Stimulated activated CD4-positive, alpha-beta T cell treated with anti-CD3 and anti-CD28 coated beads, Interleukin-2, amount 100 ng/mL, for 4 hours (primary cell): ENCODE measurements around the gene ESPNL.

Experiments used
- DNase-seq: peaks from one replicate; pipeline ENCODE4 v3.0.0-alpha.2; 2020; ENCODE audit warnings: low read depth

The ESPNL gene

DNA sequence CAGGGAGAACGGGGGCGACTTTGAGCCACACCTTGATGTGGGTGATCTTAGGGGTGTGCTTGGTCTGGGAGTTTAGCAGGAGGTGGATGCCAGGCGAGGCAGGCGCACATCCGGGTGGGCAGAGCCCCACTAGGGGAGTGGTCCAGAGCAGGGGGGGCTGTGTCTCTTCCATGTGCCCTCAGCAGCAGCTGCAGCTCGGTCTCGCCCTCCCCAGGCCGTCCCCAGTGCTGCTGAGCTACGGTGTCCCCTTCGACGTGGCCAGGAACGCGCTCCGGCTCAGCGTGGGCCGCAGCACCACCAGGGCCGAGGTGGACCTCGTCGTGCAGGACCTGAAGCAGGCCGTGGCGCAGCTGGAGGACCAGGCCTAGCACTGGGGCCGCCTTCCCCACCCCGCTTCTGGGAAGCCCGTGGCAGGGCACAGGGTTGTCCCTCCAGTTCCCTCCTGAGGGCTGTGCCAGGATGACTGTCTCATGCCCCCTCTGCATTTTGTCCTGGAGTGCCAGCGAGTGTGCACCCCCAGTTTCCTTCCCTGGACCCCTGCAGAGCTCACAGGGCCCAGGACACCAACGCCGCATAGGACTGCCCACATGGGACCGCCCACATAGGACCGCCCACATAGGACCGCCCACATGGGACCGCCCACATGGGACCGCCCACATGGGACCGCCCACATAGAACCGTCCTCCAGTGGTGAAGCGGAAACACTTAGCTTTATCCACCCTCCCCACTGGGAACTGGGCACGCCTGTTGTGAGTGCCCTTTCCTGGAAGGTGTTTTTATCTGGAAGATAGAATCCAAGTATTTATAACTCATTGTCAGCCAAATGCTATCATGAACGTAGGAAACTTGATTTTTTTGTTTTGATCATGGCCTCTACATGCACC lies 1.9 kb upstream of the ESPNL start:
- no peak for DNase-seq

DNA sequence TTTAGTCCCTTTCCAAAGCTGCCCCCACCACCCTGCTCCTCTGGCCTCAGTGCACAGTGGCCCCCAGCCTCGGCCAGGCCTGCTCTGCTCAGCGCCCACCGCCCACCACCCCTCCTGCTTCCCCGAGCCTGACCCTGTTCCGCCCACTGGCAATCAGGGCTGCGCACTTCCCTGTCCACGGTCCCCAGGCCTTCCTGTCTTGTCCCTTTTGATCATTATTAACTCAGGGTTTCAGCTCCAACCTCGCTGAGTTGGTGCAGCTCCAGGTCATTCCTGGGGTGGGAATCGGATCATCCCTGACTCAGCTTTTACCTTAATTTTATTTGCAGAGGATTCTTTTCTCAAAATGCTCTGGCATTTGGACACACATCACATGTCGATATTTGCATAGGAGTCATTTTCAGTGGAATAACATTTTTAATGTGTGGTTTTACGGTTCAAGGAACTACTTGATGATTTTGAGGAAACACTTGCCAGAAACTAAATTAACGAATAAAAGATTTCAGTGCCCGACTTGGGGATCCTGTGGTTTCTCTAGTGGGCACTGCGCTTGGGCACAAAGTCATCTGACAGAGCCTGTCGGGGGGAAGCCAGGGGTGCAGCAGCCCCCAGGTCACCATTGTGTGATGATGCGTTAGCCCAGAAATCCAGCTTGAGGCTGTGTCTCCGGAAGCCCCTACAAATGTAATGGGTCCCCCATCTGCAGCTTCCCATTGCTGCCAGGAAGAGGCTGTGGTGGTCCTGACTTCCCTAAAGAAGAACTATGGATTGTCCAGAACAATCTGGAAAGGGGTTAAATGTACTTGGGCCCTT lies 1.0 kb upstream of the ESPNL start:
- DNase-seq = no peak

DNA sequence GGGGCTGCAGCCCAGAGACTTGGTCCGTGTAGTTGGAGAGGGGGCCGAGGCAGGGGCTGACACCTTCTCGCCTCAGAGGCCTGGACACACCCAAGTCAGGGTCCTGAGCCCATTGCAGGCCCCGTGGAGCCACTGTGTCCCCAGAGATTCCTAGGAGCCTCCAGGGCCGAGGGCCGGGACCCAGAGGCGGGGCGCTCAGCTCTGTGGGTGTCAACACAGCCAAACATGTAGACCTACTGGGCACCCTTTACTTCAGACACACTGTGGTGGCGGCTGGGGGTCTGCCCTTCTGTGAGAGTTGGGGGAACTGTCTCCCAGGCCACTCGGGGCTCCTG lies 459 bp upstream of the ESPNL start:
- DNase-seq = no peak

DNA sequence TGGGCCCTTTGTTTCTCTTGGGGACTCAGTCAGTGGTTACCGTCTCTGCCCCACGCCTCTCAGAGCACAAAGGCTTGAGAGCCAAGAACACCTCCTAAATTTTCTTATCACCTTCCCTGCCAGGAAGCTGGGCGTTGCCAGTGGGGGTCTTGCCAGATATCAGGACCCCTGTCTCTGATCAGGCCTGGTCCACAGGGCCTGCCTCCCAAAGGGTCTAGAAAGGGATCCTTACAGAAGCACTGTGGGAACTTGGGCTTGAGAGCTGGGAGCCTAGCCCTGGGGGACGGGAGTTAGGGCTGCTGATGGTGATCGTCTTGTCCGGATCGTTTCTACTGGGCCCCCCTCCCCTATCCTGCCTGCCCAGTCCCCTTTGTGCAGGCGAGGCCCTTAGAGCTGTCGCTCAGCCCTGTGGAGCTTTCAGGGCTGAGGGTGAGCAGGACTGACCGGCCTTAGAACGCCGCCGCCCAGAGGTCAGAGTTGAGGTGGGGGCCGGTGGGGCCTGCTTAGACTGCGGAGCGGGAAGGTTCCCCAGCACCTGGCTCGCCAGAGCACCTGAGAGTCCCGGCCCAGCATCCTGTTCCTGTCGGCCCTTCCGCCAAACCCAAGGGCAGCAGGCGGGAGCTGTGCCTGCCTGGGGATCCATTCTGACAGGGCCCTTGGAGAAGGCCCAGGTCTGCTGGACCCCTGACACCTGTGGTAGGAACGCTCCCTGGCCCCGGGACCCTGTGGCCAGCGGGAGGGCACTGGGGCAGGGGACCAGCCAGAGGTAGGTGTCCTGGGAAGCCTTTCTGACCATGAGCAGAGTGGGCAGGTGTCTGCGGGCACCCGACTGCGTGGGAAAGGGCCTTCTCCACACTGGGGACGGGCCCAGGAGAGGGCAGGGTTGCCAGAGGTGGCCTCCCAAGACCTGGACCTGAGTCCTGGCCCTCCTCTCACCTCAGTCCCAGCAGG lies 956 bp downstream of the ESPNL start:
- DNase-seq = no peak

DNA sequence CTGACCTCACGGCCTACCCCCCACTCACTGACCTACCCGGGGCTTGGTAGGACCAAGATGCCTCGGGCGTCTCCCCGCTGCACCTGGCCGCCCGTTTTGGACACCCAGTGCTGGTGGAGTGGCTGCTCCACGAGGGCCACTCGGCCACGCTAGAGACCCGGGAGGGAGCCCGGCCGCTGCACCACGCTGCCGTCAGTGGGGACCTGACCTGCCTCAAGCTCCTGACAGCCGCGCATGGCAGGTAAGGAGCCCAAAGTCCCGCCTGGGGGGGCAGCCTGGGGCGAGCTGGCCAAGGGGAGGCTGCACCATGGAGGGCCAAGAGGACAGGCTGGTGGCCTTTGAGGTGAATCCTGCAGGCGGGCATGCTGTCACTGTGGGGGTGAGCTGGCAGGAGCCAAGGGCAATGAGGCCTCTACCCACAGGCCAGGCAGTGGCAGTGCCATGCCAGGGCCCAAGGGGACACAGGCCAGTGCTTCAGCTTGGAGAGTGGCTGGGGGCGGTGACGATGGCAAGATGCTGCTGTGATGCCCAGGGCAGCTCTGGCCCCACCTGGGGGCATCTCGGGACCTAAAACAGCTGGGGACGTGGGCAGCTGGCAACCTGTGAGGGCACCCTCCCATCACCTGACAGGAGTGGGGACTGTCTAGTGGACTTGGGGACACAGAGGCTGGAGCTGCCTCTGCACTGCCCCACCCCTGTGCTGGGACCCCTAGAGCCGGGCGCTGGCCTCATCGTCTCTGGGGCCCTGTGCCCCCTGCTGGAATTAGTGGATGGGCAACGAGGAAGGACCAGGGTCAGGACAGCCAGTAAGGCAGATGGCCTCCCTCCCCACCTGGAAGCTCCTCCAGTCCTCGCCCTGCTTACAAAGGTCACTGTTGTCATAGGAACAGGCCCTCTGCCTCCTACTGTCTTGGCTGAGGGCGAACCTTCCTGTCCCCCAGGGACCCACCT lies 2.0 kb downstream of the ESPNL start:
- no peak for DNase-seq

DNA sequence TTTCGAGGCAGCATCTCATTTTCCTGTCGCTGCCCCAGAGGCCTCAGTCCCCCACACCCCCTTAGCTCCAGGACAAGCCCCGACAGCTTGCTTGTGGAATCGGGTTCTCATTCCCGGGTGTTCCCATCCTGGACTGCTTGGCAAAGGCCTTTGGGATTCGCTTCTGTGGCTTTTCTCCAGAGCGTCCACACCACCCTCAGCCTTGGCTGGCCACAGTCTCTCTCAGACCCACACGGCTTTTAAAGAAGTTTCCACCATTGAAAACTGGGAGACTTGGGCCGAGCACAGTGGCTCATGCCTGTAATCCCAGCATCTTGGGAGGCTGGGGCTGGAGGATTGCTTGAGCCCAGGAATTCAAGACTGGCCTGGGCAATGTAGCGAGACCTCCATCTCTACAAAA lies 2.7 kb downstream of the ESPNL start:
- no peak for DNase-seq

DNA sequence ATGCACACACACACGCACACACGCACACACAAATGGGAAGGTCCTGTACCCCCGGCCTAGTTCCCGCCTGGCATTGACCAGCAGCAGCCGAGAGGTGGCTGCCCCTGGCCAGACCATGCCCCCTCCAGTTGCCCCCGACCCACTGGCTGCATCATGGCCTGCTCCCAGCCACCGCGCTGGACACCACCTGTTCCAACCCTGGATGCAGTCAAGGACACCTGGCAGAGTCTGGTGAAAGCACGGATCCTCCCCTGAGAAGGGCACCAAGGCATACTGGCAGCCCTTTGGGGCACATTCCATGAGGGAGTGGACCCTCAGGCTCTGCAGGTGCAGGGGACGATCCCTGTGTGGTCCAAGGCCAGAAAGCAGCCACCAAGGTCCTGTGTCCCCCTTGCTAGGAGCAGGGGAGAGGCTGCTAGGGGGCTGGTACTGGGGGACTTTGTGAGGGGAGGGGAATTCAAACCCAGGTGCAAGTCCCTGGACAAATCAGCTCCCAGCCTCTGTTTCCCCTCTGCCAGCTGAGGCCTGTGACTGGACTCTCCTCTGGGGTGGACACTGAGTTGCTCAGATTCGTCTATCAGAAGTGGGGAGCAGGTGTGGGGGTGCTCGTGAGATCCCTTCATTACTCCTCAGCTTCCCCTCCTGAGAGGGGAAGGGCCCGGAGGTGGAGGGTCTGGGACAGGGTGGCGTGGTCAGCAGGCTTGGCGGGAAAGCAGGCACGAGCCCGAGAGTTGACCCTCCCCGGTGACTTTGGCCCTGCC lies 3.5 kb downstream of the ESPNL start:
- DNase-seq = no peak

DNA sequence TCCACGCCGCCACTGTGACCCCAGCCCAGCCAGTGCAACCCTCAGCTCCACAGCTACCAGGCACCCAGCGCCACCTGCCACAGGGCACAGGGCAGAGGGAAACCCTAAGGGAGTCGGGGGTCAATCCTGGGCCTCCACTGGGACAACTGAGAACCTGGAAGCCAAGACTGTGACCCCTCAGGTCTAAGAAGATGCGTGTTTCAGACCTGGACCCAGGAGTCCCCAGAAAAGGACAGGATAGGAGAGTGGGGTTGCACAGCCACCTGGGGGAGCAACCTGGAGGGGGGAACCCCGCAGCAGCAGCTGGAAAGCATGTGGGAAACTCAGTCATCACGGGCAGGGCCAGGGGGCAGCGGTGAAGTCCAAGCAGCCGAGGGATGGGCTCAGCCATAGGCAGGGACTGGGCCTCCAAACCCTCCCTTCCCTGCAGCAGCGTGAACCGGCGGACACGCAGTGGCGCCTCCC lies 4.1 kb downstream of the ESPNL start:
- DNase-seq = no peak

DNA sequence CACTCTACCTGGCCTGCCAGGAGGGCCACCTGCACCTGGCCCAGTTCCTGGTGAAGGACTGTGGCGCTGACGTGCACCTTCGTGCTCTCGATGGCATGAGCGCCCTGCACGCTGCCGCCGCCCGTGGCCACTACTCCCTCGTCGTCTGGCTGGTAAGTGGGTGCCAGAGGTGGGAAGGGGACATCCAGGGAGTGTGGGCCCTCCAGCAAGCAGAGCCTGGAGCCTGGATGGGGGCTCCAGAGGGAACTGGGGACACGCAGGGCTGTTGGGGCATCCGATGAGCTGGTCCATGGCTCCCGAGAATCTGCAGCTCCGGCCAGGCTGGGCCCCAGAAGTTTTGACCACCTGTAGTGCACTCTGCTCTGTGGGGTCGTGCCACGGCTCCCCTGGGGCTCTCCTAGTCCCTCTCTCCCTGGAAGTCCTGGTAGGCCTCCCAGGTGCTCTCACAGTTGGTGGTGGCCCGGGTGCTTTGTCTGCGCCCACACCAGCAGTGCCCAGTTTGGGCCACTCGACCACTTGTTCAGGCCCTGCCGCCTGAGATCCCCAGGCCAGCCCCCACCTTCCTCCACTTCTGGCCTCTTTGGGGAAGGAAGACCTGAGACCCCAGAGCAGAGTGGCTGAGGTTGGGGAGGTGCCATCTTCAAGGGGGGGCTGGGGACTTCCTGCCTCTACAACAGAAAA lies 4.7 kb downstream of the ESPNL start:
- DNase-seq = no peak

DNA sequence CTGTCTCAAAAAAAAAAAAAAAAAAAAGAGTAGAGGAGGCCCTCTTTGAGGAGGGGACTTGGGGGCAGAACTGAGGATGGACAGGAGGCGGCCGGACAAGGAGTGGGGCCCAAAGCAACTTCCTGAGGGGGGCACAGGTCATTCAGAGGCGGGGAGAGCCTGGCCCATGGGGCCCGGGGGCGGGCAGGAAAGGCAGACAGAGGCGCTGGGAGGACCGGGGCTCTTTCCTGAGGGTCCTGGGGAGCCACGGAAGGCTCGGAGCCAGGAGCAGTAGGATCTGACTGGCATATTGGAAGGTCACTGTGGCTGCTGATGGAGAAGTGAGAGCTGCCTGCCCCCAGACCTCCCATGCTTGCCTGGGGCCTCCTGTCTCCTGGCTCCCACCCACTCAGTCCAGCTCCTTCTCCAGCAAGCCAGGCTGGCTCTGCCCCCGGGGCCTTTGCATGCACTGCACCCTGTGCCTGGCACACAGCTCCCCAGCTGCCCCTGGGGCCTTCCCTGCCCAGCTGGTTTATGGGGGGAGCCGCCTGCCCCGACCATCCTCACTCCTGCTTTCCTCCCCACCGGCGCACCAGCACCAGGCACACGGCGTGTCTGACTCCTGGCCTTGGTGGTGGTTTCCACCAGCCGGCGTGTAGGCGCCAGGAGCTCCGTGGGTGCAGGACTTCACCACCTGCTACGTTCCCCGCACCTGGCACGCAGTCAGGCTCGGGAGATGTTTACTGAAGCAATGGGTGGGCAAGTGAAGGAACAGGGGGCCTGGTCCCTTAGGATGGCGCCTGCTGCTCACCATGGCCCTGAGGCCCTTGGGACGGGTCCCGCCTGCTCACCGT lies 5.6 kb downstream of the ESPNL start:
- no peak for DNase-seq

DNA sequence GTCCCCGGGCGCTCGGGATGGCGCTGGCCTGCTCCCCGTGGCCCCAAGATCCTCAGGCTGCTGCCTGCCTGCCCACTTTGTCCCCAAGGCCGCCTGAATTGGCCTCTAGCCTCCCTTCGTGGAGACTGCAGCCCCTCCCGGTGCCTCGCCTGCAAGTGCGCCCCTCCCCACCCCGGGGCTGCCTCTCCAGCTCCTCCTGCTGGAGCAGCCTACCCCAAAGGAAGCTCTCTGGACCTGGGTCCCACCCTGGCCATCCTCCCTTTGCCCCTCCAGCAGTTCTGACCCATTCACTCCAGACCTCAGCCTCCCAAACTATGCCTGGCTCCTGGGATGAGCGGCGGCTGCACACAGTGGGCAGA lies 6.2 kb downstream of the ESPNL start:
- DNase-seq = no peak

DNA sequence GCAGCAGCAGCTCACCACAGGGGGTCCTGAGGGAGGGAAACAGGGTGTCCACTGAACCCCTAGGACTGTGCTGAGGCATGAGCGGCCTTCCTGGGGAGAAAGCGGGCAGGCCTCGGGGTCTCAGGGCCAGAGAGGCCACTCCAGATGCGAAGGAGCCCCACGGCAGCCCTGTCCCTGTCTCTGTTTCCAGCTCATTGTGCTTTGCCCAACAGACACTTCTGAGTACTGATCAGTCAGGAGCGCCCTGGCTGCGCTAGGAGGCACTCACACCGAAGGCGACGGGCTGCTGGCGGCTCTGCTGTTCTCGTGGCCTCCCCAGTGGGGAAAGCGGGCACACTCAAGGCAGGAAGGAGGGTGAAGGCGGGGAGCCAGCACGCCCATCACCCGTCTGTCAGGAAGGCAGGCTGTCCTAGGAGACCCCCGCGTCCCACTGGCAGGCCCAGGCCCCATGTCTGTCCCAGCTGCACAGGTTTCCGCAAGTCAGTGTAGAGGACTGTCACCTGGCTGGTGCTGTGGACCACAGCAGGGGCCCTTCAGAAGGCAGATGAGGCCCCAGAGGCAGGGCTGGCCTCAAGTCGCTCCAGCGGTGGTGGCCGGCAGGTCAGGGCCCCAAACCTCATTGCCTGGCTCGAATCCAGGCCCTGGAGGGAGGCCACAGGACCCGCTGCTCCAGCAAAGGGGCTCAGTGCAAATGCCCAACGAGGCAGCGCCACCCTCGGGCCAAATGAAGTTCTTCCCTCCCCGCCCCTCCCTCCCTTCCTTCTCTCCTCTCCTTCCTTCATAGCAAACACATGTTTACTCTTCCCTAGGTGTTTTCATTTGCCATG lies 6.8 kb downstream of the ESPNL start:
- no peak for DNase-seq

DNA sequence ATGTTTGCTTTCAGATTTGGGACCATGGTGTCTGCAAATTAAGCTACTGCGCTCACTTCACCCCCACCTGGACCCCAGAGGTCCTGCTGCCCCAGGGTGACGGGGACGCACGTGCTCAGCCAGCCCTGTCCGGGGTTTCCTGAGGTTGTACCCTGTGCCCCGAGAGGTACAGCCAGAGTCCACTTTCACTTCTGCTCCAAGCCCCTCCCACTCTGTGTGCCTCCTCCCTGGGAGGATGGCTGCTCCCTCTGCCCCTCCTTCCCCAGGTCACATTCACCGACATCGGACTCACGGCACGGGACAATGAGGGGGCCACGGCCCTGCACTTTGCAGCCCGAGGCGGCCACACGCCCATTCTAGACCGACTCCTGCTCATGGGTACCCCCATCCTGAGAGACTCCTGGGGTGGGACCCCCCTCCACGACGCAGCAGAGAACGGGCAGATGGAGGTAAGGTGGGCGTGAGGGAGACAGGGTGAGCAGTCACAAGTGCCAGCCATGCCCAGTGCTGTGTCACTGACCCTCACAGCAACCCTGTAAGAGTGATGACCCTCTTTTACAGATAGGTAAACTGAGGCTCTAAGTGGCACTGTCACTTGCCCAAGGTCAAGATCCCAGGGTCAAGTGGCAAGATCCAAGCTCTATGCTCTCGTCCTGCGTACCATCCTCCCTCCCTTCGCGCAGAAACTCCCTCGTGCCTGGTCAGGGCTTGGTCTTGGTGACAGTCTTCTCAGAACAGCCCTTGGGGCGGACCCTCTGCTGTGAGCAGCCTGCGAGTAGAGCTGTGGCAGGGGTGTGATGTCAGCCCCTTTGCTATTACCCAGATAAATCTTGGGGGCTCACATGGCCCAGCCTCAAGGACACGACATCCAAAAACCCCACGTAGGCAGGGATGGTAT lies 7.6 kb downstream of the ESPNL start:
- no peak for DNase-seq

DNA sequence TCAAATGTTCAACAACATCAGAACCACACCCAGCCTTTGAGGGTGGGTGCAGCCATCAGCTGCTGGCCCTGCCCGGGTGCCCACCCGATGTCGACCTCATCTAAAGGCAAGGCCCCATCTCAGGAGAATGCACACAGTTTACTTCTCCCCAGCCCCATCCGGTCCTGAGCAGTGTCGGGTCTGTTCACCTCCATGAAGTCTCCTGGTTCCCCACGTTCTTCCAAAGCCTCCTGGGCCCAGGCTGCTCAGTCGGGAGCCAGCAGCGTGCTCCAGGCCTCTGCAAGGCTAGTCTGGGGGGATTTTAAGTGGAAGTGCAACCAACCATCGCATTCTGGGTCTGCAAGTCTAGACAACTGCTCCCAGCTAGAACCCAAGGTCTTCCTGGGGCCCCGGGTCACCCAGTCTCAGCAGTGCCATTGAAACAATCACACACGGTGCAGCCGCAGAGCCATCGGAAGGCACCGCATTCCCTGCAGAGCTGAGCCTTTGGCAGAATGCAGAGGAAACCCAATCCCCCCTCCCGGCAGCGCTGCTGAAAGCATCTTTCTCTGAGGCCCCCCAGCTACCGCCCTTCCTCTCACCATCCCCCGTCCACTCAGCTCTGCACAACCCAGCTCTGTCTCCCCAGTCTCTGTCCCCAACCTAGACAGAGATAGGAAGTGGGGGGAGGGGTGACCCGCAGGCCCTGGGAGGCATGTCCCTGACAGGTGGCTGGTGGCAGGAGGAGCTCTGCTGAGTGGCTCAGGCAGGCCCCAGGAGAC lies 8.5 kb downstream of the ESPNL start:
- DNase-seq = no peak

DNA sequence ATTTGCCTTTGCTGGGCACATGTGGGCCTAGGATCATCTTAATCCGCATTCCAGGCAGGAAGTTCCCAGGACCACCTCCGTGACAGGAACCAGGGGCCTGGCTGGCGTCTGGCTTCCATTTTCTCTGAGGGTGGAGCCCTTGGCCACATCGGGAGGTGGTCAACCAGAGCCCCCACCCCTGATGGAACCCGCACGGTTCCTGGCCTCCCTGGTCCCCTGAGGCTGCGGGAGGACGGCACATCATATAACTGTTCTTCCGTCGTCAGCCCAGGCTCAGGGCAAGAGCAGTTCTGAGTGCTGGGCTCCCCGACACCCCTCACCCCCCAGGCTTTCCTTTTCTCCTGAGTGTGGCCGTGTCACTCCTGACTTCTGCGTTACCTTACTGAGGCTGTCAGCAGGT lies 13.5 kb downstream of the ESPNL start:
- no peak for DNase-seq

DNA sequence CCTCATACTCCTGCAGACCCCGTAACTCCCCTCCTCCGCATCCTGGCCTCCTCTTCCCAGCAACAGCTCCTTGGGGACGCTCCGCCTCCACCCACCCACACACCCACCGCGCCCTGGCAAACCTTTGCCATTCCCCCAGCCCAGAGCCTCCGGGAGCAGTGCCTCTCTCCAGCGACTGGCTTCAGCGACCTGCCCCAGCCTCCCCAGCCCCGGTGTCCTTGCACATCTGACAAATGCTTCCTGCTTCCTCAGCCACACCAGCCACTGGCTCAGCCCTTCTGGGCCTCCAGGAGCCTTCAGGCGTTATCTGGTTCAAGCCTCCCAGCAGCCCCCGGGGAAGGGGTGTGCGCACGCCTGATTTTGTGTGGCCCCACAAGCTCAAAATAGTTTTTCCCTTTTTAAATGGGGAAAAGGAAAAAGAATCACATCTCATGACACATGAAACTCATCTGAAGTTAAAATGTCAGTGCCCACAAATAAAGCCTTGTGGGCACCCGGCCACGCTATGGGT lies 14.2 kb downstream of the ESPNL start:
- DNase-seq = no peak
